Activated CD4-positive, alpha-beta memory T cell treated with anti-CD3 and anti-CD28 coated beads, Interleukin-2, amount 10 ng/mL, durations not matched to agents 7 days and 5 days (primary cell): ENCODE data around the gene CCDC60. TPM values are rescaled to one million over a fixed set of nuclear protein-coding genes. Genes with fewer than 3 reads are reported as not detected.

Source experiments
- CTCF ChIA-PET: fragments of 350-600 bp; sonication (Branson Sonifier 250); formaldehyde crosslinking; loops from one replicate; lab custom pipeline; 2021; ENCODE audit warnings: antibody characterized with exemption, inconsistent platforms; lab: Charles Lee
- POLR2A ChIA-PET: fragments of 350-600 bp; sonication (Branson Sonifier 250); formaldehyde crosslinking; loops from one replicate; lab custom pipeline; 2021; ENCODE audit warnings: antibody characterized with exemption; lab: Charles Lee
- DNase-seq: peaks from one replicate; pipeline ENCODE4 v3.0.0-alpha.2; 2020
- H3K27ac Mint-ChIP-seq: one replicate; pipeline ENCODE4 v1.8.0; 2021; ENCODE audit warnings: mild to moderate bottlenecking, mixed read lengths
- H3K27me3 Mint-ChIP-seq: one replicate; pipeline ENCODE4 v1.8.0; 2021; ENCODE audit warnings: mixed read lengths
- H3K36me3 Mint-ChIP-seq: one replicate; pipeline ENCODE4 v1.8.0; 2021; ENCODE audit warnings: low read depth, mixed read lengths
- H3K4me1 Mint-ChIP-seq: one replicate; pipeline ENCODE4 v1.8.0; 2021; ENCODE audit warnings: mixed read lengths
- H3K4me3 Mint-ChIP-seq: one replicate; pipeline ENCODE4 v1.8.0; 2021; ENCODE audit warnings: mild to moderate bottlenecking, mixed read lengths
- H3K9me3 Mint-ChIP-seq: one replicate; pipeline ENCODE4 v1.8.0; 2021; ENCODE audit warnings: mixed read lengths
- total RNA-seq, 2 experiments: library from RNA; stranded (reverse); gene quantifications; one replicate each; pipeline ENCODE4 v1.2.3, GENCODE V29; 2021

Gene CCDC60
- total RNA-seq, 2 experiments from 2014 or later = not detected

DNA sequence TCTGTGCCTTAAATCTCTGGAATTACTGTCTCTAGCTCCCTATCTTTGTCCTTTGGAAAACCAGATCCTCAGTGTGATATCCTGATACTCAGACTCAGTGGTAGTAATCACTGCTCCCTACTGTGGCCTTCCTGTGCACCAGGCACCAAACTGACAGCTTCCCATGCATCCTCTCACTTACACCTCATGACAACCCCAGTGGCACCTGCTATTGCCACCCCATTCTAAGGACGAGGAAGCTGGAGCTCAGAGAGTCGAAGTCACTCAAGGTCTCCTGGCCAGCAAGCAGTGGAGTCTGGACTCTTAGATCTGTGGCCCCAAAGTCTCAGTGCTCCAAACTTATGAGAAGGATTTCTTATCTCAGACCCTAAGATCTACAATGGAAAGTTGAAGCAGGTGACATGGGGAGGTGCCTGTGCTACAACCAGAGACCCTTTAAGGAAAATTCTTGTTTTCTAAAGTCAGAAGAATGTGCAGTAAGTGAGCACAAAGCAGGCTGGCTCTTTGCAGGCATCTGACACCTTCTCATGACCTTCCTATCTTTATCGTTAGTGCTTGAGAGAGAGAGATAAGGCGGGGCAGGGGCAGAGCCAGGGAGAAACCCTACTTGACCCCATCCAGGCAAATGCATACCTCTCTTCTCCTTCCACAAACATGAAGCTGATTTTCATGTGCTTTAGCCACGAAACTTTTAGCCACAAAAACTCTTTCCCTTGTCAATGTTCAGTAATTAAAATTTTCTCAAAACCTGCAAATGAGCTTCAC lies 47.1 kb downstream of the CCDC60 start:
- Mint-ChIP-seq H3K36me3 (no peaks in the 10 kb centered on the region), H3K4me3 (no peak overlapping the region), H3K27ac (no peak overlapping the region), H3K4me1 (no peaks in the 10 kb centered on the region), H3K27me3 (peaks cover 6% of the 10 kb centered on the region), H3K9me3 (peaks cover 6% of the 10 kb centered on the region)
- POLR2A ChIA-PET = no interaction called here
- DNase-seq = no peak
- CTCF ChIA-PET = no interaction called here

DNA sequence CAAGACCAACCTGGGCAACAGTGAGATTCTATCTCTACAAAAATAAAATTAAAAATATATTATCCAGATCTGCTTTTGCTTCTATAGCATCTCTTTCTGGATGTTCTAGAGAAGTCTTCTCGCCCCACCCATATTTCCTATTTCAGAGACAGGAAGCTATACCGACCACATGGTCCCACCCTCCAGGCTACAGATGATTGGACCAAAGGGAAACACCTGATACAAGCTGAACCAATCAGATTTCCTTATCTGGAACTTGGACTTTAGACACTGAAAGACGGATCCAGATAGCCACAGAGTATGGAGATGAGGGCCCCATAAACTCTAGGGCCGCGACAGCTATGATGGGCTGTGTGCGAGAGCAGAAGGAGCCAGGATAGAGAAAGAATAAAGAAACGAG lies 48.7 kb downstream of the CCDC60 start:
- POLR2A ChIA-PET = no interaction called here
- CTCF ChIA-PET = interaction anchor here (1.5 kb wide), 1 partner anchor 30 kb away, joined by 5 read pairs; no protein-coding TSS in a partner anchor
- H3K27me3 Mint-ChIP-seq = peaks cover 6% of the 10 kb centered on the region
- no peak for DNase-seq
- no peak overlapping the region for H3K4me3 Mint-ChIP-seq
- H3K4me1 Mint-ChIP-seq = no peaks in the 10 kb centered on the region
- peaks cover 6% of the 10 kb centered on the region for H3K9me3 Mint-ChIP-seq
- H3K27ac Mint-ChIP-seq = no peak overlapping the region
- H3K36me3 Mint-ChIP-seq = no peaks in the 10 kb centered on the region

DNA sequence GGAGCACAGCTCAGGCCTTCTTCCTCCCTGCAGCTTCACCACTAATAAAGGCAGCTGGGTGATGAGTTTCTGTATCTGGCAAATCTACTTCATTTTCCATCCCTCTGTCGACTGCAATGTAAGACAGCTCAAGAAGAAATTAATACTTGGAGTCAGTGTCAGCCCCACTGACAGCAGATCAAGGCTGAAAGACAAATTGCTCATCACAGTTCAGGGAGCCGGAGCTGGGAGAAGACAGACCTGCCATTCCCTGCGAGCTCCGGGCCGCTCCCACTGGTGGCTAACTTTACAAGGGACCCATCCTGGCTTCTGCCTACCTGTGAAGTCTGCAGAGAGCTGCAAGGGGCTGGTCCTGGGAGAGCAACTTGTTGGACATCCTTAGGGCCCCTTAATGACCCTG lies 49.8 kb downstream of the CCDC60 start:
- POLR2A ChIA-PET = no interaction called here
- DNase-seq = no peak
- peaks cover 6% of the 10 kb centered on the region for H3K27me3 Mint-ChIP-seq
- no peak overlapping the region for H3K4me3 Mint-ChIP-seq
- no peak overlapping the region for H3K27ac Mint-ChIP-seq
- H3K36me3 Mint-ChIP-seq = no peaks in the 10 kb centered on the region
- CTCF ChIA-PET = interaction anchor here (1.5 kb wide), 1 partner anchor 29 kb away, joined by 5 read pairs; no protein-coding TSS in a partner anchor
- no peaks in the 10 kb centered on the region for H3K4me1 Mint-ChIP-seq
- peaks cover 6% of the 10 kb centered on the region for H3K9me3 Mint-ChIP-seq

DNA sequence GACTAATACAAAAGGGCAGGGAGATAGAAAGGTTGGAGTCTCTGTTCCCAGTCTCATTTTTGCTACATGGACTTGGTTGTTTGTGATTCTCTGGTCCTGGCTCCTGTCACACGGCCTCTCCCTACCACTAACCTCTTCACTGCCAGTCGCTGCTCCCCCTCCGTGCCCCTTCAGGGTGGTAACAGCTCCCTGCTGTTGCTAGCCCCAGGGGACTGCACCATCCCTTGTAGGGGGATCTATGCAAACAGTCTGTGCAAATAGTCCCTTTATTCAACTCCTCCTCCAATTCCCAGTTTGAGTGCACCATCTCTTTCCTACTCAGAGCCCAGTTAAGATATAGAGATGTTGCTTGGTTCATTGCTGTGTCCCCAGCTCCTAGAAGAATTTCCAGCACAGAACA lies 51.1 kb downstream of the CCDC60 start:
- H3K36me3 Mint-ChIP-seq = no peaks in the 10 kb centered on the region
- POLR2A ChIA-PET = no interaction called here
- H3K27ac Mint-ChIP-seq = no peak overlapping the region
- peaks cover 4% of the 10 kb centered on the region for H3K27me3 Mint-ChIP-seq
- H3K4me1 Mint-ChIP-seq = no peaks in the 10 kb centered on the region
- no peak overlapping the region for H3K4me3 Mint-ChIP-seq
- H3K9me3 Mint-ChIP-seq = peaks cover 6% of the 10 kb centered on the region
- DNase-seq = no peak
- CTCF ChIA-PET = no interaction called here

DNA sequence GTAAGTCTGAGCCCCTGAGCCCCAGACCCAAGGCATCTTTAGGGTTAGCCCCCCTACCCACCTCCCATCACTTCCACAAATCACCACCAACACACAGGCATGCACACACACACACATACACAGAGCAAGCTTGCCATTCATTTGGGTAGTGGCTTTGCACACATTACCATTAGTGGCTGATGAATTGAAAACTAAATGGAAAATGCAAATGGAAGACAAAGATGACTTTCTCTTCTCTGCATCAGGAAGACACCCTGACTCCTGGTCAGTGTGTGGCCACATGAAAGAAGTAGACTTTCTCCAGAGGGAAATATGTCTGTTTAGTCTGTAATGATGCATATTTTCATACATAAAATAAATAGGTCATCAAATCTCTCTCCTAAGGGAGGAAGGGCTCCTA lies 55.2 kb downstream of the CCDC60 start:
- POLR2A ChIA-PET = no interaction called here
- DNase-seq = no peak
- Mint-ChIP-seq H3K27ac (no peak overlapping the region), H3K27me3 (no peaks in the 10 kb centered on the region), H3K9me3 (no peaks in the 10 kb centered on the region), H3K36me3 (no peaks in the 10 kb centered on the region), H3K4me3 (no peak overlapping the region), H3K4me1 (no peaks in the 10 kb centered on the region)
- CTCF ChIA-PET = no interaction called here

DNA sequence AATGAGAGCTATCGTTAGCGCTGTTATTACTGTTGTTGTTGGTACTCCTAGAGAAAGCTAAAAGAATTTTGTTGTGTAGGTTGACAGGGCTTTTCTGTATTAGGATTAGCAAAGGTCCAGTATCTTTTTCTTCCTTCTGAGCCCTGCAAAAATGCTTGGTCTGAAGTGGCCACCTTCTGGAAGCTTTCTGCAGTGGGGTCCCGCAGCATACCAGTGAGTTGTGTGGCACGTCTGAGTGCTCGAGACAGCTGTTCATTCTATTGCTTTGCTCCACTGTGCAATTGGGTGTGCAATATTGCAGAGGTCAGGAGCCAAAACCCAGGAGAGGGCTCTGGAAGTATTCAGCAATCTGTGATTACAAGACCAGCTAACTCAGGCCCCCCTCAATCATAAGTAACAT lies 57.1 kb downstream of the CCDC60 start:
- Mint-ChIP-seq H3K27me3 (no peaks in the 10 kb centered on the region), H3K4me1 (no peaks in the 10 kb centered on the region), H3K36me3 (no peaks in the 10 kb centered on the region), H3K9me3 (no peaks in the 10 kb centered on the region), H3K27ac (no peak overlapping the region), H3K4me3 (no peak overlapping the region)
- CTCF ChIA-PET = no interaction called here
- no peak for DNase-seq
- POLR2A ChIA-PET = interaction anchor here (1.2 kb wide), 1 partner anchor 21 kb away, joined by 3 read pairs; no protein-coding TSS in a partner anchor

DNA sequence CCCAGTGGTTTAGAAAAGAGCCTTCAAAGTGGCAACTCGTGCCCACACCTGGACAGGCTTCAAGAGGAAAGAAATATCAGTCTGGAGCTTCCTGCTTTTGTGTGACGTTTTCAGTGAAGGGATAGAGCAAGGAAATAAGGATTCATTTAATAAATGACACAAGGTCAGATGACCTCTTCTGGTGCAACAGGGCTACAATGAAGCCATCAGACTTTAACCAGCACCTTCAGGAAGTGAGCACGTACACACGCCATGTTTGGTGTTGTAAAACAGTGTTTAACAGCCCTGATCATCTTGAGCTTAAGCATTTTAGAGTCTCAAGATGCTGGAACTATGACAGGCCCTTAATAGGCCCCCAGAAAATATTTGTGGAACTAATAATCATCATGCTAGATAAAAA lies 59.1 kb downstream of the CCDC60 start:
- Mint-ChIP-seq H3K4me1 (no peaks in the 10 kb centered on the region), H3K4me3 (no peak overlapping the region), H3K36me3 (no peaks in the 10 kb centered on the region), H3K27me3 (no peaks in the 10 kb centered on the region), H3K9me3 (no peaks in the 10 kb centered on the region), H3K27ac (no peak overlapping the region)
- no peak for DNase-seq
- ChIA-PET POLR2A (no interaction called here), CTCF (no interaction called here)

DNA sequence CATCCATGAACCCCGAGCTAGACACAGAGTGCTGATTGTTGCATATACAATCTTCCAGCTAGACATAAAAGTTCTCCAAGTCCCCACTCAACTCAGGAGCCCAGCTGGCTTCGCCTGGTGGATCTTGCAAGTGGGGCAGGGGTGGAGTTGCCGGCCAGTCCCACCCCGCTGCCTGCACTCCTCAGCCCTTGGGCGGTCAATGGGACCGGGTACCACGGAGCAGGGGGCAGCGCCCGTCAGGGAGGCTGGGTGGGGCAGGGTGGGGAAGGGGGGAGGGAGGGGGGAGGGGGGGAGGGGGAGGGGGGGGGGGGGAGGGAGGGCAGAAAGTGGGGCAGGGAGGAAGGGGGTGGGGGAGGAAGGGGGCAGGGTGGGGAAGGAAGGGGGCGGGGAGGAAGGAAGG lies 63.0 kb downstream of the CCDC60 start:
- Mint-ChIP-seq H3K4me3 (no peak overlapping the region), H3K36me3 (no peaks in the 10 kb centered on the region), H3K27ac (no peak overlapping the region), H3K9me3 (no peaks in the 10 kb centered on the region), H3K27me3 (no peaks in the 10 kb centered on the region), H3K4me1 (no peaks in the 10 kb centered on the region)
- no peak for DNase-seq
- POLR2A ChIA-PET = no interaction called here
- CTCF ChIA-PET = no interaction called here

DNA sequence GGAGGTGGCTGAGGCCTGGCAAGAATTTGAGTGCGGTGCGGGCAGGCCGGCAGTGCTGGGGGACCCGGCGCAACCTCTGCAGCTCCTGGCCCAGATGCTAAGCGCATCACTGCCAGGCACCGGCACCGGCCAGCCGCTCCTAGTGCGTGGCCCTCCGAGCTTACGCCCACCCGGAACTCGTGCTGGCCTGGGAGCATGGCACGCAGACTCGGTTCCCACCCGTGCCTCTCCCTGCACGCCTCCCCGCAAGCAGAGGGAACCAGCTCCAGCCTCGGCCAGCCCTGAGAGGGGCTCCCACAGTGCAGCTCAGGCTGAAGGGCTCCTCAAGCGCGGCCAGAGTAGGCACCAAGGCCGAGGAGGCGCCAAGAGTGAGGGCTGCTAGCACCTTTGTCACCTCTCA lies 63.7 kb downstream of the CCDC60 start:
- Mint-ChIP-seq H3K9me3 (no peaks in the 10 kb centered on the region), H3K27ac (no peak overlapping the region), H3K36me3 (no peaks in the 10 kb centered on the region), H3K4me3 (no peak overlapping the region), H3K4me1 (no peaks in the 10 kb centered on the region), H3K27me3 (no peaks in the 10 kb centered on the region)
- DNase-seq = no peak
- CTCF ChIA-PET = no interaction called here
- POLR2A ChIA-PET = no interaction called here

DNA sequence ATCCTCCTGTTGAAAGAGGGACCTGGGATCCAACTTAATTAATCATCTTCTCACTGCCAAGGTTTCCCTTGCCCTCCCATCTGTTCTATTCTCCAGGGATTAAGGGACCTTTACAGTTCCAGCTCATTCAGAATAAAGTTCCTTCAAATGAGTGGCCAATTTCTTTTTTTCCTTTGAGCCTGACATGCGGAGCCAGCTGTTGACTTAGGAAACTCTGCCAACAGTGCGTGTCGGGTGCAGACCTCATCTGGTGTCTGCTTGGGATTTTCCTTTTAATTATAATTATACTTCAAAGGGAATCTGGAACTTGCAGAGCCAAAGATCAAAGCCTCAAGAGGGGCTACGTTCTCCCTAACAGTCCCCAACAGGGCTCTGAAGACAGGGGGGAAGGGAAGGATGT lies 64.8 kb downstream of the CCDC60 start:
- no peak for DNase-seq
- Mint-ChIP-seq H3K27me3 (no peaks in the 10 kb centered on the region), H3K9me3 (no peaks in the 10 kb centered on the region), H3K4me3 (no peak overlapping the region), H3K27ac (no peak overlapping the region), H3K36me3 (no peaks in the 10 kb centered on the region), H3K4me1 (no peaks in the 10 kb centered on the region)
- POLR2A ChIA-PET = no interaction called here
- CTCF ChIA-PET = interaction anchor here (0.8 kb wide), 1 partner anchor 14 kb away, joined by 4 read pairs; no protein-coding TSS in a partner anchor

DNA sequence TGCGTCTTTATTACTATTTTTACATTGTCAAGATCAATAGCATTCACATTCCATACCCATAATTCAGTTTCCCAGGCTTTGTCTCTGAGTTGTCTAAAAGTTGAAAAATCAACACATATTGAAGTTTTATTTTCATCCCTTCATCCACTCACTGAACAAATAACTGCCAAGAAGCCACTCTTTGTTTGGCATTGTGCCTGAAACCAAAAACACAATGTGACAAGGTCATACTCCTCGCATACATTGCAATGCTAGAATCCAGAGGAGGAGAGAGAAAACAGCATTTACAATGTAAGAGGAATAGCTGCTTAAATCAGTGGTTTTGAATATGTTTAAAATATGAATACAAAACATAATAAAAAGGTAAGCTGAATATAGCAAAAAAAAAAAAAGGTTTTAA lies 71.8 kb downstream of the CCDC60 start:
- DNase-seq = no peak
- H3K27ac Mint-ChIP-seq = no peak overlapping the region
- H3K27me3 Mint-ChIP-seq = peaks cover 6% of the 10 kb centered on the region
- ChIA-PET POLR2A (no interaction called here), CTCF (interaction anchor here (0.6 kb wide), 1 partner anchor 292 kb away, joined by 4 read pairs; no protein-coding TSS in a partner anchor)
- H3K4me1 Mint-ChIP-seq = no peaks in the 10 kb centered on the region
- no peaks in the 10 kb centered on the region for H3K36me3 Mint-ChIP-seq
- H3K4me3 Mint-ChIP-seq = no peak overlapping the region
- H3K9me3 Mint-ChIP-seq = no peaks in the 10 kb centered on the region

DNA sequence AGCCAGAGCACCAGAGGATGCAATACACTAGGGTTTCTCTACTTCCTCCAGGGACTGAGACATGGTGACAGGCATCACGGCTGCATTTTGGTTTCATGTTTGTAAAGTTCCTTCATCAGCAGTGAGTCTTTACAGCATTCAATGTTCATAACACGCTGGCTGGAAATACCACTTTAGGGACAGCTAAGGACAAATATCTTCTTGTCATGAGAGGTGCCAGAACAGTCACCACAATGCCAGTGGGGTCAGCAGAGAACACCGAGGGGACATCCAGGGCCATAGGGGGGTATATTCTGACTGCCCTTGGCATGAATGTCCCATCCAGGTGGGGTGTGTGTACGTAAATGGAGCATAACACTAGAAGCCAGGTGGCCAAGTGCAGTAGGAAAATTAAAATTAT lies 72.3 kb downstream of the CCDC60 start:
- DNase-seq = no peak
- CTCF ChIA-PET = interaction anchor here (0.6 kb wide), 1 partner anchor 293 kb away, joined by 4 read pairs; no protein-coding TSS in a partner anchor
- POLR2A ChIA-PET = no interaction called here
- Mint-ChIP-seq H3K4me3 (no peak overlapping the region), H3K9me3 (no peaks in the 10 kb centered on the region), H3K4me1 (no peaks in the 10 kb centered on the region), H3K27ac (no peak overlapping the region), H3K36me3 (no peaks in the 10 kb centered on the region), H3K27me3 (peaks cover 6% of the 10 kb centered on the region)

DNA sequence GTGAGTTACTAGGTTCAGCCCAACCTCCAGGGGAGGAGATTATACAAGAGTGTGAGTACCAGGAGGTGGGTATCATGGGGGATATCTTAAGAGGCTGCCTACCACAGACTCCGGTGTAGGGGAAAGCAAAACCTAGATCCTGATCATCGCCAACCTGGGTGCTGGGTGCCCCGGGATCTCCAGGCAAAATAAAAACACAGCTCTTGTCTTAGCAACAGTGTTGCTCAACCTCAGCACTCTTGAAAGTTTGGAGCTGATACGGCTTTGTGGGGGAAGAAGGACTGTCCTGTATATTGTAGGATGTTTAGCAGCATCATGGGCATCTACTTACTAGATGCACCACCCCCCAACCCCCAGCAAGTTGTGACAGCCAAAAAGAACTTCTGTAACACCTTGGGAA lies 74.5 kb downstream of the CCDC60 start:
- H3K4me3 Mint-ChIP-seq = no peak overlapping the region
- peaks cover 6% of the 10 kb centered on the region for H3K27me3 Mint-ChIP-seq
- ChIA-PET CTCF (no interaction called here), POLR2A (no interaction called here)
- DNase-seq = no peak
- no peak overlapping the region for H3K27ac Mint-ChIP-seq
- no peaks in the 10 kb centered on the region for H3K4me1 Mint-ChIP-seq
- H3K36me3 Mint-ChIP-seq = no peaks in the 10 kb centered on the region
- no peaks in the 10 kb centered on the region for H3K9me3 Mint-ChIP-seq

DNA sequence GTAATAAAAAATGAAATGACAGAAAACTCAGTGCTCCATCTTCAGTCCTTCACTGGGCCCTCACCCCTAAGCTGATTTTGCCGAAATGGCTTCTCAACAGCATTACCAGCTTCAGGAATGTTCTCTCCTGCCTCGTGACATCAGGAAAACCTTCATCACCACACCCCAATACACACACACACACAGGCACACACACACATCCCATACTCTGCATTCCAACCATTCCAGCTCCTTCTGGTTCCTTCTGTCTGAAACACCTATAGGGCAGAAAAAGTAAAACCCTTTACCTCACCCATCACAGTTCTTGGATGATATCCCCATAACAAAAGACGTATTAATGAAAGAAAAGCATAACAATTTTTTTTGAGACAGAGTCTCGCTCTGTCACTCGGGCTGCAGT lies 75.9 kb downstream of the CCDC60 start:
- no peak overlapping the region for H3K27ac Mint-ChIP-seq
- CTCF ChIA-PET = no interaction called here

More for the DNA sequence above, 75.9 kb downstream of the CCDC60 start:
- H3K9me3 Mint-ChIP-seq = no peaks in the 10 kb centered on the region
- H3K36me3 Mint-ChIP-seq = no peaks in the 10 kb centered on the region
- POLR2A ChIA-PET = no interaction called here
- H3K27me3 Mint-ChIP-seq = peaks cover 6% of the 10 kb centered on the region
- H3K4me3 Mint-ChIP-seq = no peak overlapping the region
- no peaks in the 10 kb centered on the region for H3K4me1 Mint-ChIP-seq
- no peak for DNase-seq
